Activated CD8-positive, alpha-beta memory T cell treated with anti-CD3 and anti-CD28 coated beads, Interleukin-2, amount 50 U/mL, for 24 hours (primary cell): Measurements from ENCODE around the gene BEND3.
"Not testable (repeated sequence)": the region's sequence is repeated elsewhere in the genome, so short reads cannot be mapped to it uniquely, and the experiment has no call there.

Experiments
- DNase-seq: peaks from one replicate; pipeline ENCODE4 v3.0.0-alpha.2; 2020; ENCODE audit errors: extremely low read depth

BEND3 gene

GRCh38 chr6:107114926-107115694, at the start of gene BEND3:
TSS of gene BEND3 (minus strand) at chr6:107115515. CDS start at chr6:107099285, 16,230 bp downstream.
- no peak for DNase-seq

DNA sequence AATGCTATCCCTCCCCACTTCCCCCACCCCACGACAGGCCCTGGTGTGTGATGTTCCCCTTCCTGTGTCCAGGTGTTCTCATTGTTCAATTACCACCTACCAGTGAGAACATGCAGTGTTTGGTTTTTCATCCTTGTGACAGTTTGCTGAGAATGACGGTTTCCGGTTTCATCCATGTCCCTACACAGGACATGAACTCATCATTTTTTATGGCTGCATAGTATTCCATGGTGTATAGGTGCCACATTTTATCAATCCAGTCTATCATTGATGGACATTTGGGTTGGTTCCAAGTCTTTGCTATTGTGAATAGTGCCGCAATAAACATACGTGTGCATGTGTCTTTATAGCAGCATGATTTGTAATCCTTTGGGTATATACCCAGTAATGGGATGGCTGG, 49.0 kb upstream of the BEND3 start:
- not testable (repeated sequence) for DNase-seq

DNA sequence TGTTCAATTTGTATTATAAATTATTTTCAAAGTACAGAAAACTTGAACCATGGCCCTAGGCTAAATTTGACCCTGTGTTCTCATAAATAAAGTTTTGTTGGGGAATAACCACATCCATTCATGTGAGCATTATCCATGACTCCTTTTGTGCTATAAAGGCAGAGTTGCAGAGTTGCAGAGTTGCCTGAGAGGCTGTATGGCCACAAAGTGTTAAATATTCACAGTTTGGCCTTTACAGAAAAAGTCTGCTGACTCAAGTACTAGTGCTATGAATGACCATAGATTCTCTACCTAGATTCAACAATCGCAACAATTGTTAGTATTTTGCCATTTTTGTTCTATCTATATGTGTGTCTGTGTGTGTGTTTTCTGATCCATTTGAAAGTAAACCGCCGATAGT, 46.2 kb upstream of the BEND3 start:
- no peak for DNase-seq

GRCh38 chr6:107156617-107157016, 41.3 kb upstream of the BEND3 start:
- no peak for DNase-seq

DNA sequence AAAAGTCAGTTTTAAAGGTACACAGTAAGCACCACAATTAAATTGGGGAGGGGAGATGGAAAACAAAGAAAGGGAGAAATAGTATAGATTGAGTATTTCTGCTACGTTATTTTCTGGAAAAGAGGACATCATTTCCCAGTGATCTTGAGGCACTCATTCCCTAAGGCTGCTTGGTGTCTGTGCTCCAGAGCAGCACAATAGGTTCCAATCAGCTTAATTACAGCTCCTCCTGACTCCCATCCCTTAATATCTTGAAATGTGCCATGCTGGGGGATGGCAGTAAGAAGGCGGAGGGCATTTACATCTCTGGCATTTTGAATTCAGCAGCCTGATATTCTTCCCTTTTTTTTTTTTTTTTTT, 39.5 kb upstream of the BEND3 start:
- DNase-seq: no peak

- no peak for DNase-seq
Measured at GRCh38 chr6:107154131-107154800, 39.0 kb upstream of the BEND3 start.

DNA sequence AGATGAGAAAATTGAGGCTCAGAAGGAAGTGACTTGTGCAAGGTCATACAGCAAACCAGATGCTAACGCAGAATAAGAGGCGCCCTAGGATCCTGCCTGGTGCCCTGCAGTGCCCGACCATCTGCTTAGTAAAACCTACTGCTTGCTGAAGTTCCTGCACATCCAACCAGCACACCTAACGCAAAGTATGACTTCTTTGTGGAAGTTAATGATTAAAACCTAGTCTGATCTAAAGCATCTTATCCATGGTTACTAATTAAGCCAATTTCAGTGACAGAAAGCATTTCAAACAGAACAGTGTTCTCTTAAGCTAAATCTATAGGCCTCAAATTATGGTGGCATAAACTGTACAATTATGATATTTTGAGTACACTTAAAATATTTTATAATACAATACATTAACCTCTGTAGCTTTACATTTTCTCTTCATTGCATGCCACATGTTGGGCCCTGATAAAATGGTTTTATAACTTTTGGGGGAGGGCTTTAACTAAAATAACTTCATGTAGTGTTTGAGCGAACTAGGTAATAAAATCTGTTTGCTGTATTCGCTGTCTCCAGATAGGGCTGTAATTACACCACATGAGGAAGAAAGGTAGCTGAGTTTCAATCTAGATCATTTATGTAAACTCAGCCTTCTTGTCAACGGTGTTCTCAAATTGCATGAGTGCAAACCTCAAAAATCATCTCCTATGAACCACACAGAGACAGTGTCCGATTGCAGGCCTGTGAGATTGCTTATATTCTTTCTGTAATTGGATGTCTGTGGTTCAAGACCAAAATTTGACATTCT, 37.5 kb upstream of the BEND3 start:
- no peak for DNase-seq

GRCh38 chr6:107144666-107145065, 29.4 kb upstream of the BEND3 start:
- DNase-seq: no peak

DNA sequence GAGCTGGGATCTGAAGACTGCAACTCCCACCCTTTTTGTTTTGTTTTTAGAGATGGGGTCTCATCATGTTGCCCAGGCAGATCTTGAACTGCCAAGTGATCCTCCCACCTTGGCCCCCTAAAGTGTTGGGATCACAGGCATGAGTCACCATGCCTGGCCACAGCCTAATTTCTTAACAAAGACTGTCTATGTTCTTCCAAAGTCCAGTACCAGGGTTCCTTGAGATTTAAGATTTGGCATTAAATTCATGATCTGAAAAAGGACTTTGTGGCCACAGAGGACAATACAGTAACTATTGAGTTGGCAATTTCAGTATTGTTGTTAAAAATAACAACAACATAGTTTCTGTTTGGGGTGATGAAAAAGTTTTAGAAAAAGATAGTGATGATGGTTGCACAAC, 28.7 kb upstream of the BEND3 start:
- no peak for DNase-seq

DNA sequence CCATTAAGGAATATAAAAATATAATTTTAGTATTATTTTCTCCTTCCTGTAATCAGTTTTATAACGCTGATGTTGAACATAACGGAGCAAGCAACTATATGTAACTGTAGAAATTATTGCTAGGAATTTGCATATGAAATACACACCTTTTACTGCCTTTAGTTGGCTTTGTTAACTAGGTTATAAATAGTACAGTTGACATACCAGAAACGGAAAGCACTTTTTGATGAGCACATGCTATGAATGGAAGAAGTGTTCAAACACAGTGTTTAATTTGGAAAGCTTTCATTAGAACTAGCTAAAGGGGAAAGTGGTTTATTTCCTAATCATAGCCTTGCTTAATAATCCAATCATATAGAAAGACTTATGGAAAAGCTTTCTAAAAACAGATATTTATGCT, 25.3 kb upstream of the BEND3 start:
- DNase-seq: no peak

GRCh38 chr6:107136324-107136723, 21.0 kb upstream of the BEND3 start:
- not testable (repeated sequence) for DNase-seq

GRCh38 chr6:107135048-107135680, 19.8 kb upstream of the BEND3 start:
- DNase-seq: not testable (repeated sequence)

DNA sequence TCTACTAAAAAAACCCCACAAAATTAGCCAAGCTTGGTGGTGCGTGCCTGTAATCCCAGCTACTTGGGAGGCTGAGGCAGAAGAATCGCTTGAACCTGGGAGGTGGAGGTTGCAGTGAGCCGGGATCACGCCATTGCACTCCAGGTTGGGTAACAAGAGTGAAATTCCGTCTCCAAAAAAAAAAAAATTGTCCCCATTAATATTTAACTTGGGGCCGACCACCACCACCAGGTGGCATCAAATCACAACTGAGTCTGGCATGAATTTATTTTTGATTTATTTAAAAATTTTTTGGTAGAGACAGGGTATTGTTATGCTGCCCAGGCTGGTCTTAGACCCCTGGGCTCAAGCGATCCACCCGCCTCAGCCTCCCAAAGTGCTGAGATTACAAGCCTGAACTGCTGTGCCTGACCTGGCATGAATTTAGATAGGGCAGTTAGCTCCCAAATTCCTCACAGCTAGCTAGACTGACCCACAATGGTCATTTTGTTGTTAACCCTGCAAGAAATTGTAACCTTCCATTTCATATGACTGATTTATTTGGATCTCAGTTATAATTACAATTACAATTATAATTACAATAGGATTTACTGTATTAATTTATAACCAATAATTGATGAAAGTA, 17.1 kb upstream of the BEND3 start:
- no peak for DNase-seq

DNA sequence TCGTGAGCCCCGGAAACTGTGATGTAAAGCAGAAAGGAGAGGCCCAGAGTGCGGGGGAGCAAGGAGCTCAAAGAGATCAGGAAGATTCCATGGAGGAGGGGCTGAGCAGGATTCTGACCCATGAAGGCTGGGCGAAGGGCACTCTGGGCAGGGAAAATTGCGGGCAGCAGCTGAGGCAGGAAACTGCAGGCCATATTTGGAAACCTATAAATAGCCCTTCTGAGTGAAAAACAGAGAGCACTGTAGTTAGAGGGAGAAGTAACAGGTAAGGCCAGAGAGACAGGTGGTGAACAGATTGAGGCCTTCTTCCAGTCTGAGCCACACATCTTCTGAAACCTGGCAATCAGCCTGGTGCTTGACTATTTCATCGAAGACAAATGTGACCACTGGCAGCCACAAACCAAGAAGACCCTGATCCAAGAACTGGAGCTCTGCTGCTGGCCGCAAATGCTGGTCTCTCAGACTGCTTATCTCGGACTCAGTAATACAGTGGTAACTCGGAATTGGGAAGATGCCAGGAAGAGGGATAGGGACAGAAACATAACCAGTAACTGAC, 14.1 kb upstream of the BEND3 start:
- no peak for DNase-seq

GRCh38 chr6:107128577-107128976, 13.3 kb upstream of the BEND3 start:
- DNase-seq: no peak

GRCh38 chr6:107128175-107128574, 12.9 kb upstream of the BEND3 start:
- DNase-seq: no peak

DNA sequence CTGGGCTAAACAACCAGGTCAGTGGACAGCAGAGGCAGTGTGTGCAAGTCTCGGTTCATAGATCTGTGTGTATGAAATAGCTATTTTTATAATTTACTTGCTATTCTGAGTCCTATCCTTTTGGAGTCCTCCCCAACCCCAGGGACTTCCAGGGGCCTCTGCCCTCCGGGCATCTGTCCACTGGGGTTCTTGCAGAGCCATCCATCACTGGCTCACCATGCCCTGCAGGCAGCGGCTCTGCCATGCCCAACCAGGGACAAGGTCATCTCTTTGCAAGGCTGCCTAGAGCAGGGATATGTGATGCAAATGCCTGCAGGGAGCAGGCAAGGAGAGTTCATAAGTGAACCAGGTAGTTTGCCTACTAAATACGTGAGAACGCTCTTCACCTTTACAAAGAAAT, 10.5 kb upstream of the BEND3 start:
- DNase-seq: no peak

DNA sequence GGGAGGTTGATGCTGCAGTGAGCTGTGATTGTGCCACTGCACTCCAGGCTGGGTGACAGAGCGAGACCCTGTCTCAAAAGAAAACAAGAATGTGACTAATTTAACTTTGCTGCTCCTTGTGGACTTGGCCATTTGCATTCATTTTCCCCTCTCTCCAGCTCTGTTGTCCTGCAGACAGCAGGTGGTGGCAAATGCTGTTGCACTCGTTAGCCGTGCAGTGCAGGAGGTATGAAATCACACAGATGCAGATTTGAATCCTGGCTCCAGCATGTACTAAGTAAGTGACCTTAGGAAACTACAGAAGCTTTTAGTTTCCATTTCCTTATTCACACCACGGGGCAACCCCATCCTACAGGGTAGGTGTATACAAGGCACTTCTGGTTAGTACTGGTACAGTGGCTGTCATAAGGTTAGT, 9.6 kb upstream of the BEND3 start:
- no peak for DNase-seq

DNA sequence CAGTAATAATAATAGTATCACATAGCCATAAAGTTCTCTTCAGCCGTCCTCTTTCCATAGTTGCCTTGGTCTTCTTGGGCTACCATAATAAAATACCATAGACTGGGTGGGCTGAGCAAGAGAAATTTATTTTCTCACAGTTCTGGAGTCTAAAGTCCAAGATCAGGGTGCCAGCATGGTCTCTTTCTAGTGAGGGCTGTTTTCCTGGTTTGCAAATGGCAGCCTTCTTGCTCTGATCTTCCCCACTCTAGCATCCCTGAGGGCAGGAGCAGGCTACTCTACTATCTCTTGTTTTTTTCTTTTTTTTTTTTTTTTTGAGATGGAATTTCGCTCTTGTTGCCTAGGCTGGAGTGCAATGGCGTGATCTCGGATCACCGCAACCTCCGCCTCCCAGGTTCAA, 8.2 kb upstream of the BEND3 start:
- DNase-seq: no peak

DNA sequence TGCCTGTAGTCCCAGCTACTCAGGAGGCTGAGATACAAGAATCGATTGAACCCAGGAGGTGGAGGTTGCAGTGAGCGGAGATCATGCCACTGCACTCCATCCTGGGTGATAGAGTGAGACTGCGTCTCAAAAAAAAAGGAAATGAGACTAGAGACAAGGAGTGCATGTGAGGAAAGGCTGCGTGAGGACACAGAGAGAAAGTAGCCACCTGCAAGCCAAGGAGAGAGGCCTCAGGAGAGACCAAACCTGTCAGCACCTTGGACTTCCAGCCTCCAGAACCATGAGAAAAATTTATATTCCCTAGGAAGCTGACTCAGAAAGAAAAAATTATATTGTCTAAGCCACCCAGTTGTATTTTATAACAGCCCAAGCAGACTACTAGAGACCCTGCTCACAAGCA, 7.4 kb upstream of the BEND3 start:
- DNase-seq: no peak

DNA sequence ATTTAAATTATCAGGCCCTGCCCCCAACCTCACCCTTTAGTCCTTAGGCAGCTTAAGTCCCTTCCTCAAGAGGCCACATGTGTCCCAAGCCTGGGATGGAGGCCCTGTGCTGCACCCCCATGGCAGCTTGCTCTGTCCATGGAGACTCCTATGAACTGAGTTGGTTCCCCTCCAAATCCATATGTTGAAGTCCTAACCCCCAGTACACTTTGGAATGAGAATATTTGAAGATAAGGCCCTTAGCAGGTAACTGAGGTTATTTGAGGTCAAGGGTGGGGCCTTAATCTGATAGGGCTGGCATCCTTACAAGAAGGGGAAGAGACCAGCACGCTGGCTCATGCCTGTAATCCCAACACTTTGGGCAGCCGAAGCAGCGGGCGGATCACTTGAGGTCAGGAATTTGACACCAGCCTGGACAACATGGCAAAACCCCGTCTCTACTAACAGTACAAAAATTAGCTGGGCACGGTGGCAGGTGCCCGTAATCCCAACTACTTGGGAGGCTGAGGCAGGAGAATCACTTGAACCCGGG, 6.7 kb upstream of the BEND3 start:
- DNase-seq: no peak
